ENCODE data around the gene GJA3. TPM values are rescaled to one million over a fixed set of nuclear protein-coding genes. Genes with fewer than 3 reads are reported as not detected.

The GJA3 gene
- total RNA-seq, 1 experiment from 2014 or later, result 0.15 TPM

GRCh38 chr13:20206065-20206697, 45.3 kb upstream of the GJA3 start:
- H3K9me2 ChIP-seq (ENCODE audit: insufficient read depth), result no peaks in the 10 kb centered on the region
- BruUV-seq (replicated peaks), result no TSS peak
- intact Hi-C loops (cut with micrococcal nuclease; ENCODE audit: unreplicated experiment), result no loop called here
- no peaks in the 10 kb centered on the region for H4K20me1 ChIP-seq (ENCODE audit: insufficient read depth)
- H3K4me2 ChIP-seq, result no peak overlapping the region
- H3K4me1 ChIP-seq (replicated peaks; ENCODE audit: insufficient read depth), result no peaks in the 10 kb centered on the region
- no peaks in the 10 kb centered on the region for H3K9me3 ChIP-seq (ENCODE audit: insufficient read depth, low read depth)
- no peak overlapping the region for H3K27ac ChIP-seq
- TF ChIP-seq EZH2 (IDR thresholded peaks at IDR 0.05; ENCODE audit: low read depth), result no peak
- no peak for TF ChIP-seq CTCF (conservative IDR thresholded peaks at IDR 0.05)
- ChIA-PET CTCF (no interaction called here), POLR2A (ENCODE audit: unreplicated experiment) (no interaction called here)
- no peak for DNase-seq
- H3F3A ChIP-seq (ENCODE audit: insufficient read depth, low read depth), result no peaks in the 10 kb centered on the region
- H2AFZ ChIP-seq, result no peak overlapping the region
- H3K4me3 ChIP-seq, result no peak overlapping the region
- no peaks in the 10 kb centered on the region for H3K27me3 ChIP-seq (ENCODE audit: insufficient read depth, low read depth)
- H3K36me3 ChIP-seq (ENCODE audit: low read depth), result no peaks in the 10 kb centered on the region
- no peaks in the 10 kb centered on the region for H3K79me2 ChIP-seq (ENCODE audit: low read depth)

DNA sequence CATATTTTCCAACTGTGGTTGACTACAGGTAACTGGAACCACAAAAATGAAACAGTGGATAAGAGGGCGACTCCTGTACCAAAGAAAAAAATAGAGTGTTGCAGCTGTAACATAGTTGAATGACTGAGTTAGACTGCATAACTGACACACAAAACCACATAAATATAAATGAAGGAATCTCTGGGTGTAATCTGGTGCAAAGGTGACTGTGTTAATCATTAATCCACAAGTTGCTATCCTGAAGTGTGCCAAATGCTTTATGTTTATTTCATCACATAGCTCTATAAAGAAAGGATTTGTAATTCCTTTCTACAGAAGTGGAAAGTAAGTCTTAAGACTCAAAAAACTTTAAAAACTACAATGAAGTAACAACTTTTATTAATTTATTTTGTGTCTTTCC, 37.9 kb upstream of the GJA3 start:
- no peak overlapping the region for H3K27ac ChIP-seq
- POLR2A ChIA-PET (ENCODE audit: unreplicated experiment), result interaction anchor here (0.6 kb wide), 1 partner anchor 292 kb away, joined by 5 read pairs; no protein-coding TSS in a partner anchor
- H3K9me3 ChIP-seq (ENCODE audit: insufficient read depth, low read depth), result 0 out of 2 replicates have a peak, but pooled peaks cover 7% of the 10 kb centered on the region
- no peak for DNase-seq
- H3K9me2 ChIP-seq (ENCODE audit: insufficient read depth), result no peaks in the 10 kb centered on the region
- BruUV-seq (replicated peaks), result no TSS peak
- H3K4me3 ChIP-seq, result no peak overlapping the region
- H3K4me1 ChIP-seq (replicated peaks; ENCODE audit: insufficient read depth), result no peaks in the 10 kb centered on the region
- no peak overlapping the region for H3K4me2 ChIP-seq
- H2AFZ ChIP-seq, result no peak overlapping the region
- H3K27me3 ChIP-seq (ENCODE audit: insufficient read depth, low read depth), result no peaks in the 10 kb centered on the region
- H3K79me2 ChIP-seq (ENCODE audit: low read depth), result no peaks in the 10 kb centered on the region
- TF ChIP-seq CTCF (conservative IDR thresholded peaks at IDR 0.05) (no peak), EZH2 (IDR thresholded peaks at IDR 0.05; ENCODE audit: low read depth) (no peak)
- H3F3A ChIP-seq (ENCODE audit: insufficient read depth, low read depth), result 0 out of 2 replicates have a peak, but pooled peaks cover 7% of the 10 kb centered on the region
- CTCF ChIA-PET, result no interaction called here
- no peaks in the 10 kb centered on the region for H4K20me1 ChIP-seq (ENCODE audit: insufficient read depth)
- no peaks in the 10 kb centered on the region for H3K36me3 ChIP-seq (ENCODE audit: low read depth)
- intact Hi-C loops (cut with micrococcal nuclease; ENCODE audit: unreplicated experiment), result loop anchor here (10.0 kb wide), 1 partner anchor 726 kb away; no protein-coding TSS in a partner anchor

DNA sequence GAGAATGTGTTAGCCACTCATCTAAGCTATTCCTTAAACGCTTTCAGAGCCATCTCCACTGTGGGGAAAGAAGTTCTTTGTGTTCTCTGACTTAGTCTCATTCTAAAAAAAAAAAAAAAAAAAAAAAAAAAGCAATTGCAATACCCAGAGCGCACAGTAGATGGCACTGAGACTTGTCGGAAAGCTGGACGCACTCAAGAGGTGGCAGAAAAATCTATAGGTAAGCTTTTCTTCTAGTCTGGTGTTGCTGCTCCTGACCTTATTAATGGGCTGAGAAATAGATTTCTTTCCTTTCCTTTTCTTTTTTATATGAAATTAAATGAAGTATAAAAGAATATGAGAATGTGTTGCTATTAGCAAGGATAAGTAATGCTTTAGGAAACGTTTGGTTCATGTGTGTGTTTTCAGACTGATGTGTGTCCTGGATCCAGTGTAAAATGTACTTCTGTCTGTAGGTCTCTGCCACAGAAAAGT, 36.5 kb upstream of the GJA3 start:
- ChIA-PET POLR2A (ENCODE audit: unreplicated experiment) (no interaction called here), CTCF (interaction anchor here (0.5 to 1.3 kb wide), 7 partner anchors 83 to 634 kb away, joined by 3 to 26 read pairs (median 5); no protein-coding TSS in a partner anchor)
- intact Hi-C loops (cut with micrococcal nuclease; ENCODE audit: unreplicated experiment), result loop anchor here (1.0 to 10.0 kb wide), 3 partner anchors 174 to 727 kb away; no protein-coding TSS in a partner anchor
- no peak overlapping the region for H2AFZ ChIP-seq
- TF ChIP-seq EZH2 (IDR thresholded peaks at IDR 0.05; ENCODE audit: low read depth) (no peak), CTCF (conservative IDR thresholded peaks at IDR 0.05) (peak; percentile 85)
- BruUV-seq (replicated peaks), result no TSS peak
- H3K9me2 ChIP-seq (ENCODE audit: insufficient read depth), result no peaks in the 10 kb centered on the region
- no peaks in the 10 kb centered on the region for H3K79me2 ChIP-seq (ENCODE audit: low read depth)
- no peaks in the 10 kb centered on the region for H4K20me1 ChIP-seq (ENCODE audit: insufficient read depth)
- H3K4me2 ChIP-seq, result no peak overlapping the region
- no peaks in the 10 kb centered on the region for H3K36me3 ChIP-seq (ENCODE audit: low read depth)
- H3K4me3 ChIP-seq, result no peak overlapping the region
- DNase-seq, result peak in 1 of 2 experiments; percentile 65
- 0 out of 2 replicates have a peak, but pooled peaks cover 7% of the 10 kb centered on the region for H3K9me3 ChIP-seq (ENCODE audit: insufficient read depth, low read depth)
- H3F3A ChIP-seq (ENCODE audit: insufficient read depth, low read depth), result peaks cover 11% of the 10 kb centered on the region; the same call in 1 of the 2 replicates
- H3K27me3 ChIP-seq (ENCODE audit: insufficient read depth, low read depth), result no peaks in the 10 kb centered on the region
- H3K4me1 ChIP-seq (replicated peaks; ENCODE audit: insufficient read depth), result no peaks in the 10 kb centered on the region
- H3K27ac ChIP-seq, result no peak overlapping the region

Measured in PC-9 (cell line).